ENCODE data around the gene MSRB1. TPM values are rescaled to one million over a fixed set of nuclear protein-coding genes. Genes with fewer than 3 reads are reported as not detected.
"Not testable (repeated sequence)": the region's sequence is repeated elsewhere in the genome, so short reads cannot be mapped to it uniquely, and the experiment has no call there.

MSRB1 gene
- total and polyA plus RNA-seq, 2 donors (not counting 1 experiment from before 2014, with no cell fraction given) = 7.1 to 21.4 TPM

DNA sequence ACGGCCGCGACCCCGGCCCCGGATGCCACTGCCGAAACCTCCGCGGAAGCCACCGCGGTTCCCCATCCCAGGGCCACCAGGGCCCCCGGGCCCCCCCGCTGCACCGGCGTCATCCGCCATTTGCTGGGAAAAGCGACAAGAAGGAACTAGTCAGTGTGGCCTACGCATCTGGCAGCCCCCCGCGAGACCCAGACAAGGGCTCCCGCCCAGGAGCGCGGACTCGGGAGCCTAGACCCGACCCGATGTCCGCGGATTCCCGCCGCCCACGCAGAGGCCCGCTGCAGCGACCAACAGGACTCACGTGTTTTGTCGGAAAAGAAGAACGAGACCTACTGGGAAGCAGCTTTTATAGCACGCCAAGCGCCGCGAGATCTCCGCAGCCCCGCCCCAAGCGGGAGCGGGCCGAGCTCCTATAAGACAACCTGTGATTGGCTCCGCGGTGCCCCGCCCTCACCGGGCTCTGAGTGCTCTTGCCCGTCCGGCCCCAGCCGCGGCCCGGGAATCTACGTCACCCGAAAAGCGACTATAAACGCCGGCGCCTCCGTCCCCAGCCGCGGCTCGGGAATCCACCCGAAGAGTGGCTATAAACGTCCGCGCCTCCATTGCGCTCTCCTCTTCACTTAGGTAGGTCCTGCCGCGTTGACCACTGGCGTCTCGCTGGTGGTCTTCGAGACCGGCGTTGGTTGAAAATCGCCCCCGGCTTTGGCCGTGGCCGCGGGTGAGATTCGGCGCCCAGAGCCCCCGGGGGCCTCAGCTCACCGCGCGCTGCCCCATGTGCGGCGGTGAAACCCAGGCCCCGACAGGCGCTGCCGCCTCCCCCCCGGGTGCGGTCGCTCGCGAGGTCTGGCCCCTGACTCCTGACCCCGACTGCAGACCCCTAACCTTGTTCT is 21.8 kb upstream of the MSRB1 start, which contains the start of gene RPS2:
TSS of gene RPS2 (minus strand) at position 321 of the 890 bp plus-strand sequence. CDS start at position 120, 201 bp downstream.
- Histone ChIP-seq H3K36me3 (ENCODE audit: control insufficient read depth, insufficient read depth, low read length) (peaks cover 26% of the 10 kb centered on the region), H3K27me3 (ENCODE audit: control insufficient read depth, insufficient read depth, low read length) (no peaks in the 10 kb centered on the region), H3K79me2 (ENCODE audit: control insufficient read depth, insufficient read depth, low read length) (peaks cover 49% of the 10 kb centered on the region), H3K27ac (ENCODE audit: insufficient read depth, low read length) (peak within 1 kb of the TSS; percentile 96), H3K4me1 (ENCODE audit: control insufficient read depth, extremely low read depth, insufficient read depth, low read length) (peaks cover 9% of the 10 kb centered on the region), H2AFZ (ENCODE audit: low read length) (peak within 1 kb of the TSS; percentile 86), H4K20me1 (ENCODE audit: control insufficient read depth, extremely low read depth, insufficient read depth, low read length) (no peaks in the 10 kb centered on the region), H3K9me3 (ENCODE audit: control insufficient read depth, insufficient read depth, low read depth, low read length) (no peaks in the 10 kb centered on the region), H3K4me3 (replicated peaks in 1 of 4; ENCODE audit: control extremely low read depth in 1 of 4, insufficient read depth in 1 of 4, low read depth in 3 of 4, low read length in 4 of 4) (peak within 1 kb of the TSS; percentile 79 to 99 (median 88)), H3K4me2 (ENCODE audit: extremely low read depth, insufficient read depth, low read length) (peak within 1 kb of the TSS; percentile 100), H3K9ac (ENCODE audit: insufficient read depth, low read length) (peak within 1 kb of the TSS; percentile 98)
- peak; percentile 97 to 99 for DNase-seq (ENCODE audit: low read depth in 2 of 2)
- TF ChIP-seq EZH2 (IDR thresholded peaks at IDR 0.05; ENCODE audit: low read length, missing control alignments) = no peak
- TF ChIP-seq CTCF (conservative IDR thresholded peaks at IDR 0.05 in 1 of 2, IDR thresholded peaks at IDR 0.05 in 1 of 2; ENCODE audit: low read depth in 1 of 2, low read length in 2 of 2) = no peak

- DNase-seq (ENCODE audit: low read depth in 2 of 2) = peak in 1 of 2 donors; percentile 34
- Histone ChIP-seq H4K20me1 (ENCODE audit: control insufficient read depth, extremely low read depth, insufficient read depth, low read length) (no peaks in the 10 kb centered on the region), H3K36me3 (ENCODE audit: control insufficient read depth, insufficient read depth, low read length) (peaks cover 26% of the 10 kb centered on the region), H3K27me3 (ENCODE audit: control insufficient read depth, insufficient read depth, low read length) (no peaks in the 10 kb centered on the region), H3K4me2 (ENCODE audit: extremely low read depth, insufficient read depth, low read length) (peak overlapping the region; percentile 90), H3K79me2 (ENCODE audit: control insufficient read depth, insufficient read depth, low read length) (peaks cover 52% of the 10 kb centered on the region), H3K9ac (ENCODE audit: insufficient read depth, low read length) (peak overlapping the region; percentile 98), H3K4me1 (ENCODE audit: control insufficient read depth, extremely low read depth, insufficient read depth, low read length) (peaks cover 9% of the 10 kb centered on the region), H3K9me3 (ENCODE audit: control insufficient read depth, insufficient read depth, low read depth, low read length) (no peaks in the 10 kb centered on the region), H3K4me3 (replicated peaks in 1 of 4; ENCODE audit: control extremely low read depth in 1 of 4, insufficient read depth in 1 of 4, low read depth in 3 of 4, low read length in 4 of 4) (peak overlapping the region; percentile 79 to 99 (median 86)), H3K27ac (ENCODE audit: insufficient read depth, low read length) (peak overlapping the region; percentile 96), H2AFZ (ENCODE audit: low read length) (no peak overlapping the region)
- no peak for TF ChIP-seq EZH2 (IDR thresholded peaks at IDR 0.05; ENCODE audit: low read length, missing control alignments)
- TF ChIP-seq CTCF (conservative IDR thresholded peaks at IDR 0.05 in 1 of 2, IDR thresholded peaks at IDR 0.05 in 1 of 2; ENCODE audit: low read depth in 1 of 2, low read length in 2 of 2) = no peak
Observed at GRCh38 chr16:1963806-1964505, 21.0 kb upstream of the MSRB1 start.

DNA sequence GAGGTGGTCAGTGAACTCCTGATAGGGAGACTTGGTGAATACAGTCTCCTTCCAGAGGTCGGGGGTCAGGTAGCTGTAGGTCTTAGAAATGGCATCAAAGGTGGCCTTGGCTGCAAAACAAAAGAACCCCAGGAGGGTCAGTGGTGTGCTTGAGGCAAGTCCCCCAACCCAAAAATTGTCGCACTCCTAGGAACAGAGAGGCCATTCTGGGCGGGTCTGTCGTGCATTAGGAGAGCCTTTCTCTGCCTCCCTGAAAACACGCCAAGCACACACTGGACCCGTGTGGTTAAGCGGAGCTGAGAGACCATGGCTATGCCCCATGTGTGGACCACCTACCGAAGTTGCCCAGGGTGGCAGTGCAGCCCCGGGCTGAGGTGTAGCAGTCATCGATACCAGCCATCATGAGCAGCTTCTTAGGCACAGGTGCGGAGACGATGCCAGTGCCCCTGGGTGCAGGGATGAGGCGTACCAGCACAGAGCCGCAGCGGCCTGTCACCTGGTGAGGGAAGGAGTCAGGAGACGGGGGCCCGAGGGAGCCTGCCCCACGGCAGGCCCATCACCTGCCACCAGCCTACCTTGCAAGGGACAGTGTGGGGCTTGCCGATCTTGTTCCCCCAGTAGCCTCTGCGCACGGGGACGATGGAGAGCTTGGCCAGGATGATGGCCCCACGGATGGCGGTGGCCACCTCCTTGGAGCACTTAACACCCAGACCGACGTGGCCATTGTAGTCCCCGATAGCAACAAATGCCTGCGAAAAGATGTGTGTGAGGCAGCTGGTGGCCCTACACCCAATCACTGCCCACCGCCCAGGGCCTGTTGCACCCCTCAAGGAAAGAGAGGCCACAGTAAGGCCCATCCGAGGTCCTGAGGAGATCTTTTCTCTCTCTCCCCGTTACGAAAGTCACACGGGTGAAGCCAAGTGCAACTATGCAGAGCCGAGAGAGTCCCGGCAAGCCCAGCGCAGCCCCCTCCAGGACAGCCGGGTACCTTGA is 19.5 kb upstream of the MSRB1 start:
- Histone ChIP-seq H3K36me3 (ENCODE audit: control insufficient read depth, insufficient read depth, low read length) (peaks cover 26% of the 10 kb centered on the region), H3K79me2 (ENCODE audit: control insufficient read depth, insufficient read depth, low read length) (peaks cover 52% of the 10 kb centered on the region), H3K4me3 (replicated peaks in 1 of 4; ENCODE audit: control extremely low read depth in 1 of 4, insufficient read depth in 1 of 4, low read depth in 3 of 4, low read length in 4 of 4) (peak overlapping the region; percentile 79 to 99 (median 86)), H3K4me2 (ENCODE audit: extremely low read depth, insufficient read depth, low read length) (peak overlapping the region; percentile 85)
- H2AFZ ChIP-seq (ENCODE audit: low read length); H3K4me1 ChIP-seq (ENCODE audit: control insufficient read depth, extremely low read depth, insufficient read depth, low read length); H3K9ac ChIP-seq (ENCODE audit: insufficient read depth, low read length); H3K27me3 ChIP-seq (ENCODE audit: control insufficient read depth, insufficient read depth, low read length); DNase-seq (ENCODE audit: low read depth in 2 of 2); H3K27ac ChIP-seq (ENCODE audit: insufficient read depth, low read length); H3K9me3 ChIP-seq (ENCODE audit: control insufficient read depth, insufficient read depth, low read depth, low read length); H4K20me1 ChIP-seq (ENCODE audit: control insufficient read depth, extremely low read depth, insufficient read depth, low read length): not testable (repeated sequence)
